Esophagus muscularis mucosa (tissue), 4 donors: ENCODE results near the gene SMIM24. TPM values are rescaled to one million over a fixed set of nuclear protein-coding genes. Genes with fewer than 3 reads are reported as not detected.

Experiments used
- DNase-seq: peaks from one replicate; pipeline ENCODE4 v3.0.0-alpha.2; 2017; ENCODE audit errors: extremely low spot score
- H3K27ac ChIP-seq, 4 donors: fragments of 200-600 bp; sonication (generic); replicated peaks in 1 of 4; 1 replicate in 3 of 4; 2 replicates in 1 of 4; pipeline ENCODE4 v1.5.1; 2016 to 2019; ENCODE audit warnings: mild to moderate bottlenecking in 1 of 4
- H3K27me3 ChIP-seq, 4 donors: fragments of 200-600 bp; sonication (generic); one replicate each; pipeline versions ENCODE4 v1.5.1 to v1.6.0; 2016 to 2019
- H3K36me3 ChIP-seq, 4 donors: fragments of 200-600 bp; sonication (generic); one replicate each; pipeline ENCODE4 v1.5.1; 2016 to 2019
- H3K4me1 ChIP-seq, 4 donors: fragments of 200-600 bp; sonication (generic); one replicate each; pipeline ENCODE4 v1.5.1; 2016 to 2019
- H3K4me3 ChIP-seq, 4 donors: fragments of 200-600 bp; sonication (generic); 1 replicate in 2 of 4; 2 replicates in 2 of 4; pipeline ENCODE4 v1.5.1; 2016 to 2019; ENCODE audit warnings: mild to moderate bottlenecking in 4 of 4, moderate library complexity in 1 of 4
- H3K9me3 ChIP-seq, 4 donors: fragments of 200-600 bp; sonication (generic); 1 replicate in 3 of 4; 2 replicates in 1 of 4; pipeline ENCODE4 v1.5.1; 2016 to 2019
- CTCF ChIP-seq, 3 experiments: fragments of 200-600 bp in 2 of 3; fragments of 450-650 bp in 1 of 3; sonication (generic) in 2 of 3; IDR thresholded peaks; one replicate each; pipeline ENCODE4 v1.5.1; 2017 to 2019; ENCODE audit warnings: antibody characterized with exemption in 3 of 3, mild to moderate bottlenecking in 2 of 3, moderate library complexity in 1 of 3
- EP300 ChIP-seq: sonication (generic); formaldehyde crosslinking; IDR thresholded peaks from one replicate; pipeline ENCODE4 v1.6.1; 2017; ENCODE audit warnings: antibody characterized with exemption
- POLR2A ChIP-seq: fragments of 450-650 bp; IDR thresholded peaks from one replicate; pipeline ENCODE4 v1.6.1; 2017; ENCODE audit warnings: antibody characterized with exemption, moderate library complexity, mild to moderate bottlenecking, low read depth
- POLR2AphosphoS5 ChIP-seq, 2 donors: sonication (generic); formaldehyde crosslinking; IDR thresholded peaks; one replicate each; pipeline ENCODE4 v1.6.1; 2017; ENCODE audit warnings: antibody characterized with exemption in 2 of 2
- WGBS: methylation state at CpG from one replicate; pipeline ENCODE4 v1.1.5; 2018; 5-methylcytosine and 5-hydroxymethylcytosine counted together
- intact Hi-C: fragments of 100-400 bp; cut with DNase I; formaldehyde crosslinking; loops from one replicate; pipeline ENCODE4 v1.15.1; 2023
- total RNA-seq, 4 donors: library from RNA; depleted of rRNA; stranded (reverse); fragments of >200 nt; gene quantifications; one replicate each; pipeline versions ENCODE4 v1.1.0 to v1.2.1, GENCODE V29; 2016

The SMIM24 gene
- total RNA-seq, 4 donors from 2014 or later, result not detected

- H3K4me1 ChIP-seq, result peaks cover 41 to 96% (median 85%) of the 10 kb centered on the region in 4 donors
- peak; percentile 66 to 69 for TF ChIP-seq POLR2AphosphoS5 (IDR thresholded peaks at IDR 0.05)
- no peak for TF ChIP-seq POLR2A
- TF ChIP-seq CTCF (IDR thresholded peaks at IDR 0.05), result no peak
- no peak for TF ChIP-seq EP300
- intact Hi-C loops, result no loop called here
Measured at GRCh38 chr19:3466635-3467034, 13.7 kb downstream of the SMIM24 start.

GRCh38 chr19:3465552-3465951 is 14.8 kb downstream of the SMIM24 start:
- WGBS, result 67% methylated on average over 7 of the region's 7 CpGs
- Histone ChIP-seq H3K27me3 (no peaks in the 10 kb centered on the region), H3K27ac (peak overlapping the region; percentile 80 to 91 (median 86)), H3K4me1 (peaks cover 41 to 96% (median 85%) of the 10 kb centered on the region in 4 donors), H3K4me3 (no peak overlapping the region), H3K9me3 (no peaks in the 10 kb centered on the region), H3K36me3 (peaks cover 19 to 44% (median 38%) of the 10 kb centered on the region in 4 donors)
- no peak for TF ChIP-seq POLR2A
- TF ChIP-seq EP300, result no peak
- TF ChIP-seq POLR2AphosphoS5 (IDR thresholded peaks at IDR 0.05), result no peak
- TF ChIP-seq CTCF (IDR thresholded peaks at IDR 0.05), result no peak
- DNase-seq, result no peak
- intact Hi-C loops, result no loop called here

More at GRCh38 chr19:3466635-3467034, 13.7 kb downstream of the SMIM24 start:
- H3K27ac ChIP-seq, result peak overlapping the region; percentile 80 to 91 (median 86)
- H3K36me3 ChIP-seq, result peaks cover 19 to 33% (median 29%) of the 10 kb centered on the region in 4 donors
- WGBS, result 46% methylated on average over 9 of the region's 9 CpGs
- H3K27me3 ChIP-seq, result no peaks in the 10 kb centered on the region
- no peak overlapping the region for H3K4me3 ChIP-seq
- no peaks in the 10 kb centered on the region for H3K9me3 ChIP-seq
- no peak for DNase-seq

- H3K9me3 ChIP-seq, result no peaks in the 10 kb centered on the region
- no peaks in the 10 kb centered on the region for H3K27me3 ChIP-seq
- H3K36me3 ChIP-seq, result peaks cover 19 to 45% (median 43%) of the 10 kb centered on the region in 4 donors
- peak overlapping the region; percentile 80 to 91 (median 86) for H3K27ac ChIP-seq
- H3K4me3 ChIP-seq, result no peak overlapping the region
- intact Hi-C loops, result no loop called here
- WGBS, result 80% methylated on average over 13 of the region's 31 CpGs
- TF ChIP-seq EP300, result no peak
- TF ChIP-seq CTCF (IDR thresholded peaks at IDR 0.05), result no peak
- no peak for TF ChIP-seq POLR2AphosphoS5 (IDR thresholded peaks at IDR 0.05)
- no peak for TF ChIP-seq POLR2A
- peaks cover 46 to 98% (median 90%) of the 10 kb centered on the region in 4 donors for H3K4me1 ChIP-seq
- DNase-seq, result no peak
Measured at GRCh38 chr19:3464587-3465235, 15.6 kb downstream of the SMIM24 start.

GRCh38 chr19:3463714-3464586 is 16.4 kb downstream of the SMIM24 start:
- Histone ChIP-seq H3K4me3 (no peak overlapping the region), H3K27me3 (no peaks in the 10 kb centered on the region), H3K9me3 (no peaks in the 10 kb centered on the region), H3K4me1 (peaks cover 54 to 98% (median 91%) of the 10 kb centered on the region in 4 donors), H3K36me3 (peaks cover 19 to 45% (median 43%) of the 10 kb centered on the region in 4 donors), H3K27ac (peak overlapping the region; percentile 80 to 91 (median 86))
- DNase-seq, result no peak
- no peak for TF ChIP-seq POLR2A
- peak in 1 of 2 donors; percentile 27 for TF ChIP-seq POLR2AphosphoS5 (IDR thresholded peaks at IDR 0.05)
- WGBS, result 76% methylated on average over 23 of the region's 57 CpGs
- intact Hi-C loops, result no loop called here
